Stomach (tissue), 4 donors: Measurements from ENCODE around the gene ETV6.

Source experiments
- EP300 ChIP-seq: sonication (generic); formaldehyde crosslinking; IDR thresholded peaks from one replicate; pipeline ENCODE4 v1.6.1; 2017; ENCODE audit warnings: antibody characterized with exemption
- POLR2A ChIP-seq, 4 donors: fragments of 450-650 bp; IDR thresholded peaks; one replicate each; pipeline ENCODE4 v1.6.1; 2016; ENCODE audit warnings: antibody characterized with exemption in 4 of 4, control low read depth in 2 of 4, mild to moderate bottlenecking in 1 of 4, moderate library complexity in 1 of 4
- TF ChIP-seq, protein P1 (sequence below), 7 experiments: fragments of 450-650 bp in 4 of 7; fragments of 200-600 bp in 3 of 7; sonication (generic) in 3 of 7; IDR thresholded peaks; one replicate each; pipeline ENCODE4 v1.5.1; 2016 to 2019; ENCODE audit warnings: antibody characterized with exemption in 7 of 7, control low read depth in 2 of 7, mild to moderate bottlenecking in 1 of 7

- TF ChIP-seq, protein P1, sequence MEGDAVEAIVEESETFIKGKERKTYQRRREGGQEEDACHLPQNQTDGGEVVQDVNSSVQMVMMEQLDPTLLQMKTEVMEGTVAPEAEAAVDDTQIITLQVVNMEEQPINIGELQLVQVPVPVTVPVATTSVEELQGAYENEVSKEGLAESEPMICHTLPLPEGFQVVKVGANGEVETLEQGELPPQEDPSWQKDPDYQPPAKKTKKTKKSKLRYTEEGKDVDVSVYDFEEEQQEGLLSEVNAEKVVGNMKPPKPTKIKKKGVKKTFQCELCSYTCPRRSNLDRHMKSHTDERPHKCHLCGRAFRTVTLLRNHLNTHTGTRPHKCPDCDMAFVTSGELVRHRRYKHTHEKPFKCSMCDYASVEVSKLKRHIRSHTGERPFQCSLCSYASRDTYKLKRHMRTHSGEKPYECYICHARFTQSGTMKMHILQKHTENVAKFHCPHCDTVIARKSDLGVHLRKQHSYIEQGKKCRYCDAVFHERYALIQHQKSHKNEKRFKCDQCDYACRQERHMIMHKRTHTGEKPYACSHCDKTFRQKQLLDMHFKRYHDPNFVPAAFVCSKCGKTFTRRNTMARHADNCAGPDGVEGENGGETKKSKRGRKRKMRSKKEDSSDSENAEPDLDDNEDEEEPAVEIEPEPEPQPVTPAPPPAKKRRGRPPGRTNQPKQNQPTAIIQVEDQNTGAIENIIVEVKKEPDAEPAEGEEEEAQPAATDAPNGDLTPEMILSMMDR (IDR thresholded peaks at IDR 0.05), result no peak
- TF ChIP-seq POLR2A (IDR thresholded peaks at IDR 0.05) (no peak), EP300 (no peak)
Measured at GRCh38 chr12:11764837-11765236, 115.4 kb downstream of the ETV6 start.
